DND-41 (cell line): ENCODE results near the gene USP46.

Experiments used
- ATAC-seq: fragments of 200-7000 bp; cut with Tn5 transposase; 3 replicates; pipeline ENCODE4 v1.9.1; 2021; ENCODE audit warnings: low read depth; ENCODE audit not compliant: insufficient read depth
- DNase-seq: peaks from one replicate; pipeline ENCODE4 v3.0.0-alpha.2; 2020
- H2AFZ ChIP-seq: 2 replicates; pipeline ENCODE4 v1.6.0; 2012; ENCODE audit warnings: low read depth, low read length
- H3K27ac ChIP-seq: 2 replicates; pipeline ENCODE4 v1.5.1; 2012; ENCODE audit warnings: low read length, inconsistent platforms
- H3K27me3 ChIP-seq: fragments of 200-600 bp; sonication (generic); 2 replicates; pipeline ENCODE4 v1.6.0; 2012; ENCODE audit warnings: low read length, mild to moderate bottlenecking, inconsistent platforms; ENCODE audit not compliant: insufficient read depth, poor library complexity
- H3K36me3 ChIP-seq: 2 replicates; pipeline ENCODE4 v1.5.1; 2012; ENCODE audit warnings: low read length, inconsistent platforms; ENCODE audit not compliant: insufficient read depth
- H3K4me1 ChIP-seq: 2 replicates; pipeline ENCODE4 v1.5.1; 2012; ENCODE audit warnings: mild to moderate bottlenecking, low read length; ENCODE audit not compliant: insufficient read depth
- H3K4me2 ChIP-seq: 2 replicates; pipeline ENCODE4 v1.6.0; 2012; ENCODE audit warnings: mild to moderate bottlenecking, moderate library complexity, low read length, inconsistent platforms; ENCODE audit not compliant: insufficient read depth
- H3K4me3 ChIP-seq, 2 experiments: fragments of 200-600 bp in 1 of 2; shearing (Covaris generic) in 1 of 2; 2 replicates each; pipeline ENCODE4 v1.5.1; 2012 to 2016; ENCODE audit warnings: inconsistent platforms in 2 of 2, low read length in 2 of 2, mild to moderate bottlenecking in 2 of 2, low read depth in 1 of 2, moderate library complexity in 1 of 2
- H3K79me2 ChIP-seq: 2 replicates; pipeline ENCODE4 v1.6.0; 2012; ENCODE audit warnings: low read length, inconsistent platforms; ENCODE audit not compliant: insufficient read depth
- H3K9ac ChIP-seq: 2 replicates; pipeline ENCODE4 v1.6.0; 2012; ENCODE audit warnings: low read depth, mild to moderate bottlenecking, inconsistent platforms, low read length, moderate library complexity
- H3K9me3 ChIP-seq: 2 replicates; pipeline ENCODE4 v1.5.1; 2012; ENCODE audit warnings: low read length, moderate library complexity, mild to moderate bottlenecking, inconsistent platforms; ENCODE audit not compliant: insufficient read depth, severe bottlenecking
- H4K20me1 ChIP-seq: 2 replicates; pipeline ENCODE4 v1.6.0; 2012; ENCODE audit warnings: low read length; ENCODE audit not compliant: insufficient read depth
- CTCF ChIP-seq: IDR thresholded peaks from 2 replicates; pipeline ENCODE4 v1.5.1; 2012; ENCODE audit warnings: borderline replicate concordance, low read length, moderate library complexity, mild to moderate bottlenecking; ENCODE audit not compliant: poor library complexity, severe bottlenecking; ENCODE audit errors: extremely low read depth
- EZH2 ChIP-seq: IDR thresholded peaks from 3 replicates; pipeline ENCODE4 v1.6.1; 2012; ENCODE audit warnings: borderline replicate concordance, low read depth, mild to moderate bottlenecking, moderate library complexity, low read length, inconsistent platforms; ENCODE audit not compliant: severe bottlenecking

USP46 gene

GRCh38 chr4:52694936-52695335 lies 35.8 kb upstream of the USP46 start:
- Histone ChIP-seq H3K27me3 (no peaks in the 10 kb centered on the region), H3K9ac (no peak overlapping the region), H3K27ac (no peak overlapping the region), H3K79me2 (no peaks in the 10 kb centered on the region), H3K4me2 (no peak overlapping the region), H2AFZ (no peak overlapping the region), H3K4me1 (0 out of 2 replicates have a peak, but pooled peaks cover 3% of the 10 kb centered on the region), H3K36me3 (no peaks in the 10 kb centered on the region), H3K9me3 (peaks cover 10% of the 10 kb centered on the region), H3K4me3 (no peak overlapping the region), H4K20me1 (no peaks in the 10 kb centered on the region)
- no peak for TF ChIP-seq EZH2
- no peak for TF ChIP-seq CTCF
- ATAC-seq (no peak), DNase-seq (no peak)

- TF ChIP-seq CTCF = no peak
- TF ChIP-seq EZH2 = no peak
- H3K9me3 ChIP-seq = peaks cover 10% of the 10 kb centered on the region
- 0 out of 2 replicates have a peak, but pooled peaks cover 3% of the 10 kb centered on the region for H3K4me1 ChIP-seq
- H3K4me3 ChIP-seq = no peak overlapping the region
- H3K27me3 ChIP-seq = no peaks in the 10 kb centered on the region
- H3K4me2 ChIP-seq = no peak overlapping the region
- H2AFZ ChIP-seq = no peak overlapping the region
- ATAC-seq = no peak
- H4K20me1 ChIP-seq = no peaks in the 10 kb centered on the region
- no peak overlapping the region for H3K9ac ChIP-seq
- no peak overlapping the region for H3K27ac ChIP-seq
- H3K79me2 ChIP-seq = no peaks in the 10 kb centered on the region
- H3K36me3 ChIP-seq = no peaks in the 10 kb centered on the region
- DNase-seq = no peak
Observed at GRCh38 chr4:52693492-52693891, 34.4 kb upstream of the USP46 start.

GRCh38 chr4:52689096-52689495 lies 30.0 kb upstream of the USP46 start:
- Histone ChIP-seq H3K4me3 (no peak overlapping the region), H3K27me3 (no peaks in the 10 kb centered on the region), H3K79me2 (no peaks in the 10 kb centered on the region), H3K27ac (no peak overlapping the region), H3K9me3 (peaks cover 10% of the 10 kb centered on the region), H3K4me2 (no peak overlapping the region), H2AFZ (no peak overlapping the region), H3K9ac (no peak overlapping the region), H3K36me3 (no peaks in the 10 kb centered on the region), H3K4me1 (no peaks in the 10 kb centered on the region), H4K20me1 (no peaks in the 10 kb centered on the region)
- no peak for TF ChIP-seq EZH2
- TF ChIP-seq CTCF = no peak
- ATAC-seq = no peak
- no peak for DNase-seq

GRCh38 chr4:52687696-52688095 lies 28.6 kb upstream of the USP46 start:
- Histone ChIP-seq H3K9ac (no peak overlapping the region), H3K9me3 (no peaks in the 10 kb centered on the region), H3K4me1 (no peaks in the 10 kb centered on the region), H3K4me3 (no peak overlapping the region), H3K4me2 (no peak overlapping the region), H3K27ac (no peak overlapping the region), H4K20me1 (no peaks in the 10 kb centered on the region), H3K79me2 (no peaks in the 10 kb centered on the region), H2AFZ (no peak overlapping the region), H3K36me3 (no peaks in the 10 kb centered on the region), H3K27me3 (no peaks in the 10 kb centered on the region)
- no peak for TF ChIP-seq CTCF
- TF ChIP-seq EZH2 = no peak
- DNase-seq (no peak), ATAC-seq (no peak)
